ENCODE measurements around the gene ZNF862.

The ZNF862 gene

DNA sequence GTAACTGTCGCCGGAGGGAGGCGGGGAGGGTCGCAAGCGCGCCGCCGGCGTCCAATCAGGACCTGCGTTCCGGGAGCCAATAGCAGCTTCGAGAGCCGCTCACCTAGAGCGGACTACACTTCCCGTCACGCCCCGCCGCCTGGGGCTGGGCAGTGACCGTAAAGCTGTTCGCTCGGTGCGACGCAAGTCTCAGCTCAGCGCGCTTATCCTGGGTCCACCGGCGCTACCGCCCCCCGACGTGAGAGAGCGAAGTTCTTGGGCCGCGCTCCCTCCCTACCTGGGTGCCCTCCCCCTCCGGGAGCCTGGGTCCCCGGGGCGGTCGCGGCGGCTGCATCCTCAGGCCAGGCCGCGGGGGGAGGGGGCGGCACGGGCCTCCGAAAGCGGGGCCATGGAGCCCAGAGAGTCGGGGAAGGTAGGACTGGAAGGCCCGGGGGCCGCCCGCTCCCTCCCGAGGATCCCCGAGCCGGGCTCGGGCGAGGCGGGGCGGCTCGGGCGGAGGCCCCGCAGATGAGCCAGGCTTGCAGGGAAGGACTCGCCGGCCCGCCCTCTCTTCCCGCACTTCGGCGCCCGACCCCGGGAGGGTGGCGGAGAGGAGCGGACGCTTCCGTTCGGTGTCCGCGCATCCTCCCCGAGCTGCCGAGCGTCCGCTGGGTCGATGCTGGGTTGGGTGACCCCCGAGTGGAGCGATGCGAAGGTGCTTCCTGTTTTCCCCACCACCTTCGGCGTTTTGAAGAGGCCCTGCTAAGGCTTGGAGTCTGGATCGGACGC is at the start of gene ZNF862:
ZNF862 (plus strand) TSS at position 152 of the 768 bp plus-strand sequence; CDS start at position 389, 237 bp downstream.
- DNase-seq (ENCODE audit: low read depth), result peak; percentile 86

- no peak for DNase-seq (ENCODE audit: low read depth)
Observed at GRCh38 chr7:149789101-149789500, 49.1 kb upstream of the ZNF862 start.

DNA sequence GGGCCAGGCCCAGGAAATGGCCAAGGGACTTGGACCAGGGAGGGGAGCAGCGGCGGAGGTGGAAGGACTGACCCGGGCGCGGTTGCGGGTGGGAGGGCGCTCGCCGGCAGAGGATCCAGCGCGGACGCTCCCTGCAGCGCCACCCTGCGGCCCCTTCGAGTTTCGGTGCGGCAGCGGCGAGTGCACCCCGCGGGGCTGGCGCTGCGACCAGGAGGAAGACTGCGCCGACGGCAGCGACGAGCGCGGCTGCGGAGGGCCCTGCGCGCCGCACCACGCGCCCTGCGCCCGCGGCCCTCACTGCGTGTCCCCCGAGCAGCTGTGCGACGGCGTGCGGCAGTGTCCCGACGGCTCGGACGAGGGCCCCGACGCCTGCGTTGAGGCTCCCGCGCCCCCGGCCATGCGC is 48.0 kb upstream of the ZNF862 start:
- DNase-seq (ENCODE audit: low read depth), result no peak

- DNase-seq (ENCODE audit: low read depth), result no peak
Observed at GRCh38 chr7:149790754-149791360, 47.3 kb upstream of the ZNF862 start.

DNA sequence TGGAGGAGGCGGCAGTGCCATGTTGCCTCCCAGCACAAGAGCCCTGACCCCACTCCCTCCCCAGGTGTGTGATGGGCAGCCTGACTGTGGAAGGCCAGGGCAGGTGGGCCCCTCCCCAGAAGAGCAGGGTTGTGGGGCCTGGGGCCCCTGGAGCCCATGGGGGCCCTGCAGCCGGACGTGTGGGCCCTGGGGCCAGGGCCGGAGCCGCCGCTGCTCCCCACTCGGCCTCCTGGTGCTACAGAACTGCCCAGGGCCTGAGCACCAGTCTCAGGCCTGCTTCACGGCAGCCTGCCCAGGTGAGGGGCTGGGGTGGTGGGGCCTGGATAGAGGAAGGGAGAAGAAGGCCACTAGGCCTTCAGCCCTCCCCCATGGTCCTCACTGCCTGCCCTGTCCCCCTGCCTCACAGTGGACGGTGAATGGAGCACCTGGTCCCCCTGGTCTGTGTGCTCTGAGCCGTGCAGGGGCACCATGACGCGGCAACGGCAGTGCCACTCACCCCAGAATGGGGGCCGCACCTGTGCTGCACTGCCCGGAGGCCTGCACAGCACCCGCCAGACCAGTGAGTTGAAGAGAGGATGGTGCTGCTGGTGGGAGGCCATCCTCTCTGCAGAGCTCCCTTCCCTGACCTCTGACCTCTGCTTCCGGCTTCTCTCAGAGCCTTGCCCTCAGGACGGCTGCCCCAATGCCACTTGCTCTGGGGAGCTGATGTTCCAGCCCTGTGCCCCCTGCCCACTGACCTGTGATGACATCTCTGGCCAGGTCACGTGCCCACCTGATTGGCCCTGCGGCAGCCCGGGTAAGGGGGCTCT is 46.6 kb upstream of the ZNF862 start:
- DNase-seq (ENCODE audit: low read depth), result no peak

- no peak for DNase-seq (ENCODE audit: low read depth)
Observed at GRCh38 chr7:149792220-149792595, 46.0 kb upstream of the ZNF862 start.

DNA sequence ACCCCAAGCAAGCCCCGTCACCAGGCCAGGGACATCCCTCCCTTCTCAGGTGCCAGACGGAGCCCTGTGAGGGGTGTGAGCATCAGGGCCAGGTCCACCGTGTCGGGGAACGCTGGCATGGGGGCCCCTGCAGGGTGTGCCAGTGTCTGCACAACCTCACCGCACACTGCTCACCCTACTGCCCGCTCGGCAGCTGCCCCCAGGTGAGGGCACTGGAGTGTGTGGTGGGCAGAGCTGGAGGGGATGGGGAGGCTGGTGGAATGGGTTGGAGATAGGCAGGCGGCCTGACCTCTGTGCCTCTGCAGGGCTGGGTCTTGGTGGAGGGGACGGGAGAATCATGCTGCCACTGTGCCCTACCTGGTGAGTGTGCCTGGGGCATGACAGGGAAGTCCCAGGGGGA is 44.9 kb upstream of the ZNF862 start:
- DNase-seq (ENCODE audit: low read depth), result no peak

DNA sequence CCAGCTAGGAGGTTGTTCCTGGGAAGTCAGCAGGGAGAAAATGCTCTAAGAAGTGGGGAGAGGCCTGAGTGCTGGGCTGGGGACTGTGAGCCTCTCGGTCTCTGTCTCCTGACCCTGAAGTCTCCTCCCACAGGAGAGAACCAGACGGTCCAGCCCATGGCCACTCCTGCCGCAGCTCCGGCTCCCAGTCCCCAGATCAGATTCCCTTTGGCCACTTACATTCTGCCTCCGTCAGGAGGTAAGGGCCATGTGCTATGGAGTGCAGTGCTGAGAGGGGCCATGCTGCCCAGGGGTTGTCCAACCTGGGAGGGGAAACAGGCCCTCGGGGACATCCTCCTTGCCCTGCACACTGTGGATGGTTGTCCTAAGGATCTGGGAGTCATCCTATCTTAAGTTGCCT is 43.5 kb upstream of the ZNF862 start:
- no peak for DNase-seq (ENCODE audit: low read depth)

DNA sequence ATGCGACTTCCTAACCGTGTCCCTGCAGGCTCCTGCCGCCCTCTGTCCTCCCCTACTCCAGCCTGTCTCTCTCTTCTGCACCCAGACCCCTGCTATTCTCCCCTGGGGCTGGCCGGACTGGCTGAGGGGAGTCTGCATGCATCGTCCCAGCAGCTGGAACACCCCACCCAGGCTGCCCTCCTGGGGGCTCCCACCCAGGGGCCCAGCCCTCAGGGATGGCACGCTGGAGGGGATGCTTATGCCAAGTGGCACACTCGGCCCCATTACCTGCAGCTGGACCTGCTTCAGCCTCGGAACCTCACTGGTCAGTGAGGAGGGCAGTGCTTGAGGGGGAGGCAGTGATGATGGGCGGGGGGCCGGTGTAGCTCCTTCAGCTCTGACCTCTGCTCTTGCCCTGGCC is 43.0 kb upstream of the ZNF862 start:
- DNase-seq (ENCODE audit: low read depth), result no peak

DNA sequence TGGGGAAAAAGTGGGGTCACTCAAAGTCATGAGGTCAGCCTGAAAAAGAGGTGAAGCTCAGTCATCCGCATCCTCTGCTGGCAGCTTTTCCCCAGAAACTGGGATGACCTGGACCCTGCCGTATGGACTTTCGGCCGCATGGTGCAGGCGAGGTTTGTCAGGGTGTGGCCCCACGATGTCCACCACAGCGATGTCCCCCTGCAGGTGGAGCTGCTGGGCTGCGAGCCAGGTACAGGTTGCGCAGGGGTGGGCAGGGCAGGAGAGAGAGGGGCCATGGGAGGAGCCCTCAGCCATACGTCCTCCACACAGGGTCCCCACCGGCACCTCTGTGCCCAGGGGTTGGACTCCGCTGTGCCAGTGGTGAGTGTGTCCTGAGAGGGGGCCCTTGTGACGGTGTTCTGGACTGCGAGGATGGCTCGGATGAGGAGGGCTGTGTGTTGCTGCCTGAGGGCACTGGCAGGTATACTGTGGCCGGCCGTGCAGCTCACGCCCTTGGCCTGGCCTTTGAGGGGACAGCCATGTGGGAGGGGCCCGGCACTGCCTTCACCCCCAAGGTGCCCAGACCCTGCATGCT is 41.8 kb upstream of the ZNF862 start:
- no peak for DNase-seq (ENCODE audit: low read depth)

- DNase-seq (ENCODE audit: low read depth), result no peak
Observed at GRCh38 chr7:149797771-149798170, 40.4 kb upstream of the ZNF862 start.

DNA sequence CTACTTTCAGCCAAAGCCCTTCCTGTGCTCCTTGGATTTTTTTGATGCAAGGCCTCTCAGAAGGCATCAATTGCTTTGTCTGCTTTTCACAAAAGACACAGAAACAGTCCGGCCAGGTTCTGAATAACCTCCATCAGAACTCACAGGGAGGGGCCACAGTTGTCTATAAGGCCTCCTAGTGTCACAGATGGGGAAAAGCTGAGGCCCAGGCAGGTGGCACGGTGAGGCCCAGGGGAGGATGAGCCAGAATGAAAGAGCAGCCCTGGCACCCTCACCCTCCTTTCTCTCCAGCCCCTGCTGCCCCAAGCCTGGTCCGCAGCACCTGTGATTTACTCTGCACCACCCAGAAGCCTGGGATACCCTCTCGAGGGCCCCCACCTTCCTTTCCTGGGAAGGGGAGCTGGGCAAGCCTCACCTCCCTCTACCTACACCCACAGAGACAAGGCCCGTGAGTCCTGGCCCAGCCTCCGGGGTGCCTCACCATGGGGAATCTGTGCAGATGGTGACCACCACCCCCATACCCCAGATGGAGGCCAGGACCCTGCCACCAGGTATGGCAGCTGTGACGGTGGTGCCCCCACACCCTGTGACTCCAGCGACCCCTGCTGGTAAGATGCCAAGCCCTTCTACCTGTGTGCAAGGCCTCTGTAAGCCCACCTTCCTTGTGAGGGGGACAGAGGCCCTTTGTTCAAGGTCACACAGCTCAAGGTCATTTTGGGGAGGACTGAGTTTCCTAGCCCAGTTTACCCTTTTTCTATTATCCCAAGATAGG is 38.6 kb upstream of the ZNF862 start:
- peak; percentile 12 for DNase-seq (ENCODE audit: low read depth)

DNA sequence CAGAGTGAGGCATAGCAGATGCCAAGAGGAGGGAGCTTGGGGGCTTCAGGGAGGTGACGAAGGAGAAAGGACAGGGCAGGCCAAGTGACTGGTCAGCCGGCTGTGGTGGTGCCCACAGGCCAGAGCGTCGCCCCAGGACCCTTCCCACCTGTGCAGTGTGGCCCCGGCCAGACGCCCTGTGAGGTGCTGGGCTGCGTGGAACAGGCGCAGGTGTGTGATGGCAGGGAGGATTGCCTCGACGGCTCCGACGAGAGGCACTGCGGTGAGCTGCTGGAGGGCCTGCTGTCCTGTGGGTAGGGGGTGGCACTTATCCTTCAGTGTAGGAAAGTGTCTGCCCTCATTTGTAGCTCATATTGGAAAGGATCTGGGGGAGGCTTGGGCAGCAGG is 38.0 kb upstream of the ZNF862 start:
- DNase-seq (ENCODE audit: low read depth), result no peak

GRCh38 chr7:149801002-149801566 is 37.1 kb upstream of the ZNF862 start:
- DNase-seq (ENCODE audit: low read depth), result no peak

DNA sequence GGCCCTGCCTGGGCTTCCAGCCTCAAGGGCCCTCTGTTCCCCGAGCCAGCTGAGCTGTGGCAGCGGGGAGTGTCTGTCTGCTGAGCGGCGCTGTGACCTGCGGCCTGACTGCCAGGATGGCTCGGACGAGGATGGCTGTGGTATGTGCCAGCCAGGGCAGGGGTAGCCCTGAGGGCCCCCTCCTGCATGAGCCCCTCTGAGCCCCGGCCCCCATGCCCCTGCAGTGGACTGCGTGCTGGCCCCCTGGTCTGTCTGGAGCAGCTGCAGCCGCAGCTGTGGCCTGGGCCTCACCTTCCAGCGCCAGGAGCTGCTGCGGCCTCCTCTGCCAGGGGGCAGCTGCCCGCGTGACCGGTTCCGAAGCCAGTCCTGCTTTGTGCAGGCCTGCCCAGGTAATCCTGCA is 36.4 kb upstream of the ZNF862 start:
- no peak for DNase-seq (ENCODE audit: low read depth)

DNA sequence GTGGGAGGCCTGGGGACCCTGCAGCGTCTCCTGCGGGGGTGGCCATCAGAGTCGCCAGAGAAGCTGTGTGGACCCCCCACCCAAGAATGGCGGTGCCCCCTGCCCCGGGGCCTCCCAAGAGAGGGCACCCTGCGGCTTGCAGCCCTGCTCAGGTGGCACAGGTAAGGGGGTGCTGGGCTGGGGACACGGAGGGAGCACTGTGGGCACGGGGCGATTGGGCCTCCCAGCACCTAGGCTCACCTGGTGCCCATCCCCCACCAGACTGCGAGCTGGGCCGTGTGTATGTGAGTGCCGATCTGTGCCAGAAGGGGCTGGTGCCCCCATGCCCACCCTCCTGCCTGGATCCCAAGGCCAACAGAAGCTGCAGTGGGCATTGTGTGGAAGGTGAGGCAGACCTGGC is 35.2 kb upstream of the ZNF862 start:
- no peak for DNase-seq (ENCODE audit: low read depth)

DNA sequence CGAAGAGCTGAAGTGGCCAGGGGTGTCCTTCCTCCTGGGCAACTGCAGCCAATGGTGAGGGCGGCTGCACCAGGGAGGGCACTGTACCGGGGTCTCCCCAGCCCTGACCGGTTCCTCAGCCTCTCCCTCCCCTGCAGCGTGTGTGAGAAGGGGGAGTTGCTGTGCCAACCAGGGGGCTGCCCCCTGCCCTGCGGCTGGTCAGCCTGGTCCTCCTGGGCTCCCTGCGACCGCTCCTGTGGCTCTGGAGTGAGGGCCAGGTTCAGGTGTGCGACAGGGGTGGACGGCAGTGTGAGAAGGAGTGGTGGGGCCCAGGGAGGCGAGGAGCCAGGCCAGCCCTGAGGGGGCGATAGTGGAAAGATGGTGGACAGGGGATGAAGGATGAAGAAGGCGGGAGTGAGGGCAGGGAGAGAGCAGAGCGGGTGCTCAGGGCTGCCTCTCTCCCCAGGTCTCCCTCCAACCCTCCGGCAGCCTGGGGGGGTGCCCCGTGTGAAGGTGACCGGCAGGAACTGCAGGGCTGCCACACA is 34.6 kb upstream of the ZNF862 start:
- DNase-seq (ENCODE audit: low read depth), result no peak

- no peak for DNase-seq (ENCODE audit: low read depth)
Observed at GRCh38 chr7:149804106-149804505, 34.1 kb upstream of the ZNF862 start.

DNA sequence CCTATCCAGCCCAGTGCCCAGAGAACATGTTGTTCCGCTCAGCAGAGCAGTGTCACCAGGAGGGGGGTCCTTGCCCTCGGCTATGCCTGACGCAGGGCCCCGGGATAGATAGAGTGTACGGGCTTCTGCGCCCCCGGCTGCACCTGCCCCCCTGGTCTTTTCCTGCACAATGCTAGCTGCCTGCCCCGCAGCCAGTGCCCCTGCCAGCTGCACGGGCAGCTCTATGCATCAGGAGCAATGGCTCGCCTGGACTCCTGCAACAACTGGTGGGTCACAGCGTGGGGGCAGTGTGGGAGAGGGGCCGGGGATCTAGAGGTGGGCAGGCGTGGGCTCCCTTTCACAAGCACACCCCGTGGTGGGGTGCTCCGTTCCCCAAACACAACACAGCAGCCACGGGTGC is 31.4 kb upstream of the ZNF862 start:
- DNase-seq (ENCODE audit: low read depth), result no peak

DNA sequence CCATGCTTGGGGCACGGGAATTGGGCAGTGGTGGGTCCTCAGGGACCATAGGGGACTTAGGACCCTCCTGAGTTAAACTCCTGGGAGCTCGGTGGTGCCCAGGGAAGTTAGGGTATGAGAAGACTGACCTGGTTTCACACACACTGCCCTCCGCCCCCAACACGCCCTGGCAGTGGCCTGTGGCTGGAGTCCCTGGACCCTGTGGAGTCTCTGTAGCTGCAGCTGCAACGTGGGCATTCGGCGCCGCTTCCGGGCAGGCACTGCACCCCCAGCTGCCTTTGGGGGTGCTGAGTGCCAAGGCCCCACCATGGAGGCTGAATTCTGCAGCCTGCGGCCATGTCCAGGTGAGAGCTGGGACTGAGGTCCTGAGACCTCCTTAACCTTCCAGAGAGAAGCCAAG is 29.9 kb upstream of the ZNF862 start:
- no peak for DNase-seq (ENCODE audit: low read depth)

DNA sequence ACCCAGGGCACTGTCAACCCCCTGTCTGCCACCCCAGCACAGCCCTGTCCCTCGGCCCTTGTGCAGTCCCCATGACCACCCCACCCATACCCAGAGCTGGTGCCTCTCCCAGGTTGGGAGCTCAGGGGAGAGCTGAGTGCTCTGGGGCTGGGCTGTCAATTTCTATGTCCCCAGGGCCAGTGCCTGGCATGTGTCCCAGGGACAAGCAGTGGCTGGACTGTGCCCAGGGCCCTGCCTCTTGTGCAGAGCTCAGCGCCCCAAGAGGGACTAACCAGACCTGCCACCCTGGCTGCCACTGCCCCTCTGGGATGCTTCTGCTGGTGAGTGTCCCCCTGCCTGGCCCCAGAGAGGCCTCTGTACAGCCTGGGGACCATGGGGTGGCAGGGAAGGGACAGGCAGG is 29.0 kb upstream of the ZNF862 start:
- no peak for DNase-seq (ENCODE audit: low read depth)

Data from stimulated activated CD8-positive, alpha-beta memory T cell treated with anti-CD3 and anti-CD28 coated beads, Interleukin-7, amount 100 ng/mL, for 24 hours (primary cell).